Colonic mucosa (tissue), 4 donors: ENCODE results near the gene KDELR3. TPM values are rescaled to one million over a fixed set of nuclear protein-coding genes. Genes with fewer than 3 reads are reported as not detected.

Experiments
- DNase-seq: peaks from one replicate; pipeline ENCODE4 v3.0.0-alpha.2; 2020
- H3K27ac ChIP-seq: fragments of 200-600 bp; one replicate; pipeline ENCODE4 v1.8.0; 2021
- H3K27me3 ChIP-seq: fragments of 200-600 bp; one replicate; pipeline ENCODE4 v1.8.0; 2021
- H3K36me3 ChIP-seq: fragments of 200-600 bp; one replicate; pipeline ENCODE4 v1.8.0; 2021
- H3K4me1 ChIP-seq: fragments of 200-600 bp; one replicate; pipeline ENCODE4 v1.8.0; 2021; ENCODE audit warnings: mild to moderate bottlenecking
- H3K4me3 ChIP-seq: fragments of 200-600 bp; one replicate; pipeline ENCODE4 v1.8.0; 2021
- H3K9ac ChIP-seq, 2 donors: one replicate each; pipeline ENCODE4 v1.7.0; 2013; ENCODE audit warnings: control low read depth in 2 of 2, low read depth in 2 of 2, low read length in 2 of 2
- H3K9me3 ChIP-seq: fragments of 200-600 bp; one replicate; pipeline ENCODE4 v1.8.0; 2021
- CTCF ChIP-seq: fragments of 200-600 bp; IDR thresholded peaks from one replicate; pipeline ENCODE4 v1.8.0; 2022; ENCODE audit warnings: antibody characterized with exemption, mild to moderate bottlenecking
- intact Hi-C: fragments of 100-400 bp; cut with DNase I; formaldehyde crosslinking; loops from one replicate; pipeline ENCODE4 v1.14.1; 2022
- total RNA-seq, 2 donors: library from RNA; stranded (reverse); fragmentation: NEBNext Ultra II Directional in 1 of 2; extraction: Animal tissue kit (Norgen Biotek cat#: 25700) in 1 of 2; gene quantifications; one replicate each; pipeline ENCODE4 v1.2.1, GENCODE V29; 2021
- donor health status: healthy.
- donor health status: DM: no; HTN: no; CAD: no.
- donor health status: DM: no; HTN: no; CAD: no.

The KDELR3 gene
- 10 to 100 TPM; 26.7 to 29.1 TPM for total RNA-seq

DNA sequence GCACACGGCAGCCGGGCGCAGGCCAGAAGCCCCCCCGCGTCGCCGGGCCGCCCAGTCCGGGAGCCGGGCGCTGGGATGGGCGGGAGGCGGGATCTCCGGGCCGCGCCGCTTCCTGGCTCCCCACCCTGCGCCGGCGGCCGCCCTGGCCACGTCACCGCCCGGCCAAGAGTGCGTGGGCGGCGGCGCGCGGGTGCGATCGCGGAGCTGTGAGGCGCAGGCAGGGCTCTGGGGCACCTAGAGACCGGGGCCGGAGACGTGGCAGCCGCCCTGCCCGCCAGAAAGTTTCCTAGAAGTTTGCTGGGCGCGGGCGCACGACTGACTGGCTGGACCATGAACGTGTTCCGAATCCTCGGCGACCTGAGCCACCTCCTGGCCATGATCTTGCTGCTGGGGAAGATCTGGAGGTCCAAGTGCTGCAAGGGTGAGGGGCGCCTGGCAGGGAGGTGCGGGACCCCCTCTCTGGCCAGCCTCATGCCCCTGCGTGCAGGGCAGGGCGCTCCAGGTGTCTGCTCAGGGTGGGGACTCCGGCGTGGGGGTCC, at the start of gene KDELR3:
TSS of gene KDELR3 (plus strand) at position 193 of the 539 bp plus-strand sequence. CDS start at position 331, 138 bp downstream.
- no peak for TF ChIP-seq CTCF
- Histone ChIP-seq H3K36me3 (no peaks in the 10 kb centered on the region), H3K9me3 (no peaks in the 10 kb centered on the region), H3K27me3 (peaks cover 9% of the 10 kb centered on the region), H3K4me3 (peak within 1 kb of the TSS; percentile 57), H3K4me1 (no peaks in the 10 kb centered on the region), H3K9ac (peak within 1 kb of the TSS; percentile 87 to 94), H3K27ac (peak within 1 kb of the TSS; percentile 32)
- DNase-seq, result peak; percentile 72
- intact Hi-C loops, result no loop called here

GRCh38 chr22:38418589-38418988, 49.3 kb upstream of the KDELR3 start:
- Histone ChIP-seq H3K9ac (no peak overlapping the region), H3K27ac (no peak overlapping the region), H3K4me1 (no peaks in the 10 kb centered on the region), H3K27me3 (no peaks in the 10 kb centered on the region), H3K4me3 (no peak overlapping the region), H3K9me3 (no peaks in the 10 kb centered on the region), H3K36me3 (no peaks in the 10 kb centered on the region)
- intact Hi-C loops, result loop anchor here (5.0 kb wide), 1 partner anchor 154 kb away; the partner anchor contains the start of gene DMC1
- no peak for TF ChIP-seq CTCF
- no peak for DNase-seq

GRCh38 chr22:38419121-38419857, 48.6 kb upstream of the KDELR3 start:
- no peak overlapping the region for H3K27ac ChIP-seq
- no peak overlapping the region for H3K9ac ChIP-seq
- no peaks in the 10 kb centered on the region for H3K9me3 ChIP-seq
- TF ChIP-seq CTCF, result no peak
- H3K27me3 ChIP-seq, result no peaks in the 10 kb centered on the region
- no peak overlapping the region for H3K4me3 ChIP-seq
- no peaks in the 10 kb centered on the region for H3K4me1 ChIP-seq
- DNase-seq, result no peak
- intact Hi-C loops, result loop anchor here (5.0 kb wide), 1 partner anchor 153 kb away; the partner anchor contains the start of gene DMC1
- H3K36me3 ChIP-seq, result no peaks in the 10 kb centered on the region

- Histone ChIP-seq H3K4me3 (no peak overlapping the region), H3K9me3 (no peaks in the 10 kb centered on the region), H3K27ac (no peak overlapping the region), H3K9ac (no peak overlapping the region), H3K27me3 (no peaks in the 10 kb centered on the region), H3K36me3 (no peaks in the 10 kb centered on the region), H3K4me1 (no peaks in the 10 kb centered on the region)
- no peak for DNase-seq
- intact Hi-C loops, result loop anchor here (5.0 kb wide), 1 partner anchor 152 kb away; the partner anchor contains the start of gene DMC1
- no peak for TF ChIP-seq CTCF
Measured at GRCh38 chr22:38419858-38420160, 48.1 kb upstream of the KDELR3 start.

- H3K9me3 ChIP-seq, result no peaks in the 10 kb centered on the region
- no peak for TF ChIP-seq CTCF
- no peaks in the 10 kb centered on the region for H3K36me3 ChIP-seq
- H3K9ac ChIP-seq, result no peak overlapping the region
- no peaks in the 10 kb centered on the region for H3K27me3 ChIP-seq
- H3K4me1 ChIP-seq, result no peaks in the 10 kb centered on the region
- intact Hi-C loops, result no loop called here
- H3K4me3 ChIP-seq, result no peak overlapping the region
- no peak for DNase-seq
- no peak overlapping the region for H3K27ac ChIP-seq
Measured at GRCh38 chr22:38420734-38421133, 47.2 kb upstream of the KDELR3 start.
